NCI-H128 (cell line): ENCODE data around the gene TECPR2.
"Not testable (repeated sequence)": the region's sequence is repeated elsewhere in the genome, so short reads cannot be mapped to it uniquely, and the experiment has no call there.

Source experiments
- DNase-seq: peaks from one replicate; lab custom pipeline; 2025; ENCODE audit not compliant: unreplicated experiment; lab: John Stamatoyannopoulos, UW

TECPR2 gene

DNA sequence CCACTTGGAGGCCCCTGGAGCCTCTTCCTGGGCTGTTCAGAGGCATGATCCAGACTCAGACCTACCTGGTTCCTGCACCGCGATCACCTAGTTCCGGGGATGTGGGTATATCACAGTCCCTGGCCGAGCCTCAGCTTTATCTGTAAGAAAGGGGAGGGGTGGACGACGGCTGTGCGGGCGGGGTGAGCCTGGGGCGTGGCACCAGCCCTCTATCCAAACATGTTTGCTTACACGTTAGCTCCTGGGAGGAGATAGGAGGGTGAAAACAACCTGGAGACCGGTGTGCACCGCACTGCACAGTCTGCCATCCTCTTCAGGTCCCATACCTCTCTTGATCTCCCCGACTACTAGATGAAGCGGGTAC is 145.7 kb downstream of the TECPR2 start:
- no peak for DNase-seq

DNA sequence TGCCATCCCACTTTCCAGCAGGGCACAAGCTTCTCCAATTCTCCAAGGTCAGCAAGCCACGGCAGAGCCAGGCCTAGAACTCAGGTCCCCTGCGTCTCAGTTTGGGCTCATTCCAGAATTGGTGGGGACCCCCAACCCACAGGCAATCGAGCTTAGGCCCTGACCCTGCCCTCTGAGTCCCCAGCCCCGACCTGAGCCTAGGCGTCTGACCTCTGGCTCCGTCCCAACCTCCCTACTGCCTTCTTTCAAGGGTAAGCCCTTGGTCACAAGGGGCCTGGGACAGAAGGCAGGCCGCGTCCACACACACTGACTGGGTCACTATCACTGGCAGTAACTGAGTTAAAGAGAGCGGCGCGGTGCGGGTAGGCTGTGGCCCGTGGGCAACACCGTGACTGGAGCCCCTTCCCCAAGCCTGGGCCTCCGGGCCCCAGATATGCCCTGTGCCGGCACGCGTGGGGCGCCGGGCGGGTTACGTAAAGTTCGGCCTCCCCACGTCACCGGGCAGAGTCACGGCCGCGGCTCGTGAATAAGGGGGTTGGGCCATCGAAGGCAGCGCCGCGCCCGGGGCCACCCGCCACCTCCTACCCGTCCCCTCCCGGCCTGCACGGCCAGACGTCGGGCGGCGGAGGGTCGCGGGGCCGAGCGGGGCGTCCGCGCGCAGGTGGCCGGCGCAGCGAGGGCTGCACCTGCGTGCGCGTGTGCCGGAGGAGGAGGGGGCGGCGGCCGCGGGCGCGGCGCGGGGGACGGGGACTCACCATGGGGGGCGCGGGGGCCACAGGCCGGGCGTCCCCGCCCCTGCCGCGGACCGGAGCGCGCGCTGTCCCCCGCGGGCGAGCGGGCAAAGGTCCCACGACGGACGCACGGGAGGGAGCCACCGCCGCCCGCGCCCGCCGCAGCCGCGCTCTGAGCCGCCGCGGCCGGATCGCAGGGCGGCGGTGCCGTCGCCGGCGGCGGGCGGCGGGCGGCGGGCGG is 146.3 kb downstream of the TECPR2 start:
- DNase-seq, result no peak

DNA sequence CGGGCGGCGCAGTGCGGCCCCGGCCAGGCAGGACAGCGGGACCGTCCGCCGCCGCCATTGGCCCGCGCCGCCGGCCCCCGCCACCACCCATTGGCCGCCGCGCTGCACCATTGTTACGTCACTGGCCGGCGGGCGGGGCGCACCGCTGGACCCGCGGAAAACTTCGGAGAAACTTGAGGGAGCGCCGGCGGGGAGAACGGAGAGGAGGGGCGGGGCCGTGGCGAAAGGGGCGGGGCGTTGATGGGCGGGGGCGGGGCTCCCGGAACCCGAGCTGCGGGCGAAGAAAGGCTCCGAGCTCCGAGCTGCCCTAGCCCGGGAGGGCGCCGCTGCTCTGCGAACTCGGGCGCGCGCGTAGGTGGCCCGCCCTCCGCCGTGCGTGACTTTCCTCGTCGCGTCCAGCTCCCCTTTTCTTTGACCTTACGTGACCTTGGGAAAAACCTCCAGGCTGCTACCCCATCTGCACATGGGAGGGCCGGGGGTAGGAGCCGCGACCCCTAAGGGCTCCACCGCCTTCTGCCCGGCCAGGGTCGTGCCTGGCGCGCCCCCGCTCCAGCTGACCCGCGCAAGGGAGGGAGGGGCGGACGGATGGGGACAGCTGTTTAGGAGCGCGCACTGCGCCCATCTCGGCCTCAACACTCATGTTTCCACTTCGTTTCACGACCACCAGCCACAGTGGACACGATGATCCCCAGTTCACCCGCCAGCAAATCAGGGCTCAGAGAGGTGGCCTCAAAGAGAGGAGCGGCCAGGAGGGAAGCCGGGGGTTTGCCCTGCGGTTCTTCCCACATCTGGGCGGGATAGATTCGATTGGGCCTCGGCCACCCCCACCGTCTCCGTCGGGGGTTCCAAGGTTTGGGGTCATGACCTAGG is 147.2 kb downstream of the TECPR2 start, which contains the start of gene ANKRD9:
TSS of gene ANKRD9 (minus strand) at position 31 of the 870 bp plus-strand sequence. CDS start 1,887 bp downstream, outside the sequence.
- DNase-seq, result peak; percentile 79

DNA sequence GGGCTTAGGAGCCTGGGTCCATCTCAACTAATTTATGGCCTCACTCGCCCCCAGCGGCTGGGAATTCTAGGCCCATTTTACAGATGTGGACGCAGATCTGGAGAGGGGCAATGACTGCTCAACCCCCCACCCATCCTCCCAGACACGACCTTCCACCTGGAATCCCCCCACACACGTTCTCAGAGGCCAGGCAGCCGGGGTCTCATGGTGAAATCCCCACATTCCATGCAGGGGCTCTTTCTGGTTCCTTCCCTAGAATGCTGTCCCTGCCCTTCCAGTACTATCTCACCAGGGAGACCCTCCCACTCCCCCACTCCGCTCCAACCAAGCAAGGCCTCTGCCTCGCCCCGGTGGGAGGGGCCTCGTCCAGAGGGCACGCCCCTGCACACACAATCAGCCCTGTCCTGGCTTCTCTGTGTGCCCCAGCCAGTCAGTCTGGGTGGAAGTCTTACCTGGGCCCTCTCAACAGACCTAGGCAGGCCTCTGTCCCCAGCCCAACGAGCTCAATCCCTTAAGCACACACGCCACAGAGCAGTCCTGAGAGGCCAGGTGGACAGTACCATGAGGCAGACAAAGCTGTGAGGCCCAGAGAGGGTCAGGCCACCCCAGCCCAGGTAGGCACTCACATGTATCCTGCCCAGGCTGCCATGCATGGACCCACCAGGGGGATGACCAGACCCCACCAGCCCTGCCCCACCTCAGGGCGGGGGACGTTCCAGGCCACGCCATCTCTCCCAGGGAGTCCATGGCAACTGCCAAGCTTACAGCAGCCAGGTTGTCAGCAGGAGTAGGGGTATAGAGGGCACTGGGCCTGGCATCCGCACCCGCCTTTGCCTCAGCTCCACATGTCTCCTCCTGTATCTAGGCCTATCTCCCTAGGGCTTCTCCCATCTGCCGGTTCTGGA is 148.1 kb downstream of the TECPR2 start:
- no peak for DNase-seq

DNA sequence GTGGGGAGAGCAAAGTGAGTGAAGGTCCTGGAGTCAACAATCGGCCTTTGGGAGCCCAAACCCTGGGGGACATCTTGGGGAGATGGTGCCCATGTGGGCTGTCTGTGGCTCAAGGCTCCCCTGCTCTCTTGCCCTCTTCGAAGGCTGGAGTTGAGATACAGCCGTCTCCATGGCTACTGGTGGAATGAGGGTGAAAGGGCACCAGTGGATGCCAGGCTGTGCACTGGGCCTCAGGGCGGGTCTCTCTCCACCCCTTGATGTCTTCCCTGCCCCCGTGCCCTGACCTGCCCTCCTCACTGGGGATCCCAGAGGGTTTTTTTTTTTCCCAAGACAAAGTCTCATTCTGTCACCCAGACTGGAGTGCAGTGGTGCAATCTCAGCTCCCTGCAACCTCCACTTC is 148.8 kb downstream of the TECPR2 start:
- no peak for DNase-seq

DNA sequence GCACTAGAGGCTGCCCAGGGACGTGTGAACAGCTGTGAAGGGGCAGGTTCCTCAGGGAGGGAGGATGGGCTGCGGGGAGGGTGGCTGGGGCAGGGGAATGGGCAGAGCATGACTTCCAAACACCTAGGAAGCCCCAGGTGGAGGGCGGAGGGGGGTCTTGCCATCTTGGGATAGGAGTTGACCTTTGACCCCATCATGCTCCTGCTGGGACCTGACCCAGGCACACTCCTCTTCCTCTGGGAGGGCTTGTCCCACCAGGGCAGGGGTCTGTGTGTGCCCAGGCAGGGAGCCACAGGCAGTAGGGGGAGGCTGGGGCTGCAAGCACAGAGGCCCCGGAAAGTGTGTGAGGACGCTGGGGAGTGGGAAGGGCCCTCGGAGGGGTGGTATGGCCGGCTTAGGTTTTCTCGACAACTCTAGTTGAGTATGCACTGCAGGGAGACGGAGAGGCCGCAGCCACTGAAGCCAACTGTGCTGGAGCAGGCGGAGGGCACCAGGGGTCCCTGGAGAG is 150.1 kb downstream of the TECPR2 start:
- DNase-seq, result no peak

DNA sequence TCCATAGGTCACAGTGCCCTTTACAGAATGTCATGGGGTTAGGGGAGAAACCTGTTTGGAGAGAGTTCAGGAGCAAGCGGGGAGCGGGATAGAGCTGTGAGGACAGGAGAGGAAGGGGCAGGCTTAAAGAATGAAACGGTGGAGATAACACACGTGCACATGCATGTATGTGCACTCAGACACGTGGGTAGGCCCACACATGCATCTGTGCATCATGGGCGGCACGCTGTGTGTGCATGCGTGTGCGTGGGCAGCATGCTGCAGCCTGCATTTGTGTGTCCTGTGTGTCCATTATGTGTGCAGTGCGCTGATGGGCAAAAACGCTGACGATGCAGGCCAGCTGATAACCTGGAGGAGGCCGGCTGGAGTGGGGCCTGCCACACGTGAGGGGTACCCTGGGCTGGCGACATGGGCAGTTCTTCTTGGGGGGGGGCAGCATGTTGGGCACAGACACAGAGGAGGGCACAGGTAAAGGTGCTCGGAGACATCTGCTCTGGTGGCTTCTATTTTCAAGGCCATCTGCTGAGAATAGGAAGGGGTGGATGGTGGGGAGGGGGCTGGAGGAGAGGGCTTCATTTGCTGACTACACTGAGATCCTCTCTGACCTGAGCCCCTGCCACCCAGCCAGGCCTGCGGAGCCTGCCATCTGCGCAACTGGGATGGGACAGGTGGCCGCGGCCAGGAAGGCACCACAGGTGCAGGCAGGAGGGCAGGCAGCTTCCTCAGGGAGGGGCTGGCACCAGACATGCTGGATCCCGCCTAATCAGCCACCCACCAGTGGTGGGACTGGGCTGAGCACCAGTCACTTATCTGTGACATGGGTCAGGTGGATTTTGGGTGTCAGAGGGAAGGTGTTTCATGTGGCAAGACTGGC is 151.4 kb downstream of the TECPR2 start:
- no peak for DNase-seq

DNA sequence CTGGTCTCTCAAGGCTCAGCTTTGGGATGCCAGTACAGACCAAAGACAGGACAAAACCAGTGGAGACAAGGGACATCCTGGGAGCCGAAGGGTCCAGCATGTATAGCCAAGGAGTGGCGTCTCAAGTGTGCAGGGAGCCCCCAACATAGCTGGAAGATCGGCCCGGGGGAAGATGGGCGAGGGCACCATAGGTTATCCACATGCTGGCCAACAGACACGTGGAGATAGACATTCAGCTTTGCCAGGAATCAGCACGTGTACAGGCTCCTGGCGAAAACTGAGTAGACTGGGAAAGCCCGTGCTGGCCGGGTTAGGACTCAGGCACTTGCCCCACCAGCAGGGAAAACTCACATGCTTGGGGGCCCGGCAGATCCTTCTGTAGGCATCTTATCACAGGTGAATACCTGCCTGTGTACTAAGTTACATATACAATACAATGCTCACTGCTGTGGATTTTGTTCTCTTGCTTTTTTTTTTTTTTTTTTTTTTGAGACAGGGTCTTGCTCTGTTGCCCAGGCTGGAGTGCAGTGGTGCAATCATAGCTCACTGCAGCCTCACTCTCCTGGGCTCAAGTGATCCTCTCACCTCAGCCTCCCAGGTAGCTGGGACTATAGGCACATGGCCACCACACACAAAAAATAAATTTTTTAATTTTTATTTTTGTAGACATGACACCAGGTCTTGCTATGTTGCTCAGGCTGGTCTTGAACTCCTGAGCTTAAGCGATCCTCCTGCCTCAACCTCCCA is 152.4 kb downstream of the TECPR2 start:
- DNase-seq, result no peak

DNA sequence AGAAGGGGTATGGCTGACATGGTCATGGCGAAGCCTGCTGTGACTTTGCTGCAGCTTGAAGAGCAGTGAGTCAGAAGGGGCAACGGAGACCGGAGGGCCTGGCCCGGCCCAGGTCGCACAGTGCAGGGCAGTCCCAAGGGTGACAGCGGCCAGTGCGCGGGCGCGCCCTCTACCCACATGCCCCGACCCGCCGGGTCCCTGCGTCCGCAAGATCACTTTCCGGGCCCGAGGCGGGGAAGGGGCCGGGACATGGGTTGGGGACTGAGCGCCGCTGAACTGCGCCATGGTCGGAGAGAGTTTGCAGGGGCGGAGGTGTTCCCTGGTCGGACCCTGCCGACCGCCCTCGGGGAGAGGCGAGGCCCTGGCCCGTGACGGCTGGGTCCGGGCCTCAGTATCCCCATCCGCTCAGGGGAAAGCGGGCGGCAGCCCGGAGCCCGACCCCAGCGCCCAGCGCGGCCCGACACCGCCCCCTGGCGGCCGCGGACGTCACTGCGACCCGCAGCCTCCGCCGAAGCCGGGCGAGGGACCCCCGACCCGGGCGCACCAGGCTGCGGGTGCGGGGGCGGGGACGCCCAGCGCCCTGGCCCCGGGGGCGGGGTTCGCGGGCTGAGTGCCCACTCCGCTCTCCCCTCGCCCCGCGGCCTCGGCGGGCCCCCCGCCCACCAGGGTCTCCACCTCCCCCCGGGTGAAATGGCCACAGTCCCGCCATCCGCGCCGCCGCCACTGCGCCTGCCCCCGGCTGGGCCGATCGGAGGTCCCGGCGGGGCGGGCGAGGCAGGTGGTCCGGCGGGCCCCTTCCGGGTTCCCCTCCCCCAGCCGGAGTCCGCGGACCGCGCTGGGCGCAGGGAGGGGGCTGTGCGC is 154.0 kb downstream of the TECPR2 start:
- DNase-seq, result no peak

DNA sequence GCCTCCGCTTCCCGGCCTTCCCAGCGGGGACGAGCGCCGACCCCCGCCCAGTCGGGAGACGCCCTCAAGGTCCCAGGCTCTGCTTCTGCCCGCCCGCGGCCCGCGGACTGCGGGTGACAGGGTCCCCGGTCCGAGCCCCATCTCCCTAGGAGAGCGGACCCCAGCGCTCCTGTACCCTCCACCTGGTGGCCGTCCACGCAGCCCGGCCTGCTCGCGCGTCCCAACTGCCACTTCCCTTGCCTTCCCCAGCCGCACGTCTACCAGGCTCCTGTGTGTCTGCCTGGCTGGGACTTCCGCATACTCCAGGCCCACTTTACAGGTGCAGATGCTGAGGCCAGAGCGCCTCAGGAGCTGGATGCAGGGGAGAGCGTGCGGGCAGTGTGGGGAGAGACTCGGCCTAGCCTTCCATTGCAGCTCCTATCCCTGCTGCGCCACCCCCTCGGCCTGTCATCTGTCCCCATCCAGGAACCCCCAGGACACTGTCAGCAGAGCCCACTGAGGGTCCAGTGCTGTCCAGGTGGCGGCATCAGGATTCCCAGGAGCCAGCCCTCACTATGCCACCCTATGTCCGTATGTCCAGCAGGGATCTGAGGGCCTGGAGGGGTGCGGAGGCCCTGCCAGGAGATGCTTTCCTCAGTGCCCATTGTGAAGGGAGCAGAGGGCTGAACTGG is 154.8 kb downstream of the TECPR2 start:
- no peak for DNase-seq

DNA sequence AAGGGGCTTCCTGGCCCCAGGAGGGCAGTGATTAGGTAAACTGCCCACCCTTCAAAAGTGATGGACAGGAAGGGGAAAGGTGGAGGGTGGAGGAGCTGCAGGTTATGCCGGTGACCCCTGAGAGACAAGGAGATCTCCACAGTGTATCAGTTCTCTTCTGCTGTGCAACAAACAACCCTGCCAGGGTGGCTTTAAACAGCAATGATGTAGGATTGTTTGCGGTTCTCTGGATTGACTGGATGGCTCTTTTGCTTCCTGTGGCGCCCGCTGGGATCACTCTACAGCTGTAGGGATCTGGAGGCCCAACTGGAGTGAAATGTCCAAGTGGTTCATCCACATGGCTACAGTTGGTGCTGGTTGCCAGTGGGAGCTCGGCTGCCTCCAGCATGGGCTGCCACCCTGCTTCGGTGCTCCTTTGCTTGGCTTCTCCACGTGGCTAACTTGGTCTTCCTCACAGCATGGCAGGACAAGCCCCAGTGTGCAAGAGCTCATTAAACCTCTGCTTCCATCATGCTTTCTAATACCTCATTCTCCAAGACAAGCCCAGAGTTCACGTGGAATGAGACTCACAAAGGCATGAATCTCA is 155.4 kb downstream of the TECPR2 start:
- DNase-seq, result no peak

DNA sequence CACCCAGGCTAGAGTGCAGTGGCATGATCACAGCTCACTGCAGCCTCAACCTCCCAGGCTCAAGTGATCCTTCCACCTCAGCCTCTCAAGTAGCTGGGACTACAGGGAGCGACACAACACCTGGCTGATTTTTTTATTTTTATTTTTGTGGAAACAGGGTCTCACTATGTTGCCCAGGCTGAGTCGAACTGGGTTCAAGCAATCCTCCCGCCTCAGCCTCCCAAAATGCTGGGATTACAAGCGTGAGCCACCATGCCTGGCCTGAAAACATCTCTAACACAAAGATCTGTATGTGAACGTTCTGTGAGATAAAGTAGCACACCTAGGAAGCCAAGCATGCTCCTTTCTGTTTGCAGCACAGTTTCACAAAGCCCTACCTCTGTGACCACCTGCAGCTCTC is 157.0 kb downstream of the TECPR2 start:
- not testable (repeated sequence) for DNase-seq

DNA sequence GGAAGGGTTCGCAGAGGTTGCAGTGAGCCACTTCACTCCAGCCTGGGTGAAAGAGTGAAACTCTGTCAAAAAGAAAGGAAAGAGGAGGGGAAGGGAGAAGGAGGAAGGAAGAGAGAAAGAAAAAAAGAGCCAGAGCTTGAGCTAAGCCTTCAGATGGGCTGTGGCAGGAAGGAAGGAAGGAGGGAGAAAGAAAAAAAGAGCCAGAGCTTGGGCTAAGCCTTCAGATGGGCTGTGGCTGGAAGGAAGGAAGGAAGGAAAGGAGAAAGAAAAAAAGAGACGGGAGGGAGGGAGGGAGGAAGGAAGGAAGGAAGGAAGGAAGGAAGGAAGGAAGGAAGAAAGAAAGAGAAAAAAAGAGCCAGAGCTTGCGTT is 160.4 kb downstream of the TECPR2 start:
- no peak for DNase-seq

DNA sequence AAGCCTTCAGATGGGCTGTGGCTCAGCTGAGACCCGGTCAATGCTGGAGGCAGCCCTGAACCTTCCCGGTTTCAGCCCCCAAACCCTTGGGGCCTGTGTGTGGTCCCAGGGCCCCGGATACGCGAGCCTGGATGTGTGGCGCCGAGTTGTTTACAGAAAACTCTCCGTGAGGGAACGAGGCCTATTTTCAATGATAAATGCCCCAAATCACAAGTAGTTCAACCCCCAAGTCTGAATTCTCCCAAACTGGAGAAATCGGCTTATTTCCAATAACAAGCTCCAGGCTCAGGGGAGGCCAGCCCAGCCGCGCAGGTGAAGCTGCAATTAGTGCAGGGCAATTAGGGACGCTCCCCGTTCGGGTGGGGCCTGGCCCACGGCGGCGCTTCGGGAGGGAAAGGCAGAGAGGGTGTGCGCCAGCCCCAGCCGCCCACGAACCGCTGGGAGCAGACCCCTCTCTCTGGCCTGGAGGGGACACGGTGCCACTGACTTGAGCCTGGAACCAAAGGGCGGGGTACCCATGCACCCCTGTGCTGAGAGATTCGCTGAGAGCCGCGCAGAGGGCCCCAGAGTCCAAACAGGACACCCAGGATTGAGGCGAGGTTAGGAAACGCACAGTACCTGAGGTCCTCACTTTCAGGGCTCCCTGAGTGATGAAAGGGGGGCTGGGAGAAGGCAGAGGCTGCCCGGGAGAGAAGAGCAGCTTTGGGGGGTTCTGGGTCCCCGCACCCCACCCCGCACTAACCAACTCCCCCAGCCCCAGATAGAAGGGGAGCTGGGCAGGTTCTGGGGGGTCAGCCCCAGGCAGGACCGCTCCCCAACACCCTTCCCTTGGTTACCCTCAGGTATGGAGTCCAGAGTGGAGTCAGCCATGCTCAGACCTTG is 161.1 kb downstream of the TECPR2 start:
- DNase-seq, result no peak

DNA sequence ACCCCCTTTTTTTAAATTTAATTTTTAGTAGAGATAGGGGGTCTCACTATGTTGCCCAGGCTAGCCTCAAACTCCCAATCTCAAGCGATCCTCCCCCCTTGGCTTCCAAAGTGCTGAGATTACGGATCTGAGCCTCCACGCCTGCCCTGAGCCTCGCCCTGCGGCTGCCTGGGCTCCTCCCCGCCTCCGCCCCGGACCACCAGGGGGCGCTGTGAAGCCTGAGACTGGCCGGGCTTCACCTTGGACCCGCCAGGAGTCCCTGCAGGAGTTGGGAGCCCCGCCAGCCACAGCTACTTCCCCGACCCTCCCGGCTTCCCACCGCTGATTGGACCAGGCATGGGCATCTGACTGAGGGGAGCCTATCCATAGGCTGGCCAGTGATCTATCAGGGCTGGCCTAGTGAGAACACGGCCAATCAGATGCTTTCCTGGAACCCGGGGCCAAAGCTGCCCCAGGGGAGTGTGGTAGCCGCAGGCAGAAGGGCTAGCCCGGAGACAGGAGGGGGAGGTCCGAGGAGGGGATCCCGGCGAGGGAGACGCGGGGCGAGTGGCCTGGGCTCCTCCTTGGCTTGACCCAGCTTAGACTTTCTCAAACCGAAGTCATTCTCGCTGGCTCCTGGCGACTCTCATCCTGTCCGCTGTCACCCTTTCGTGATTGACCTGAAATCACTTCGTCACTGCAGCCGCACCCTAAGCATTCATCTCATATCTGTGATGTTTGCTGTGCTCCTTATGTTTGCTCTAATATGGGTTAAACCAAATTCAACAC is 161.9 kb downstream of the TECPR2 start:
- peak; percentile 97 for DNase-seq
